ENCODE data around the gene GNG7. TPM values are rescaled to one million over a fixed set of nuclear protein-coding genes. Genes with fewer than 3 reads are reported as not detected.
"Not testable (repeated sequence)": the region's sequence is repeated elsewhere in the genome, so short reads cannot be mapped to it uniquely, and the experiment has no call there.

GNG7 gene
- total RNA-seq, 2 experiments from 2014 or later = 1.2 to 2.2 TPM

GRCh38 chr19:2578901-2579677 lies 123.4 kb downstream of the GNG7 start:
- Mint-ChIP-seq H3K4me3 (peak overlapping the region; percentile 58), H3K36me3 (peaks cover 2% of the 10 kb centered on the region), H3K27ac (peak overlapping the region; percentile 71), H3K27me3 (peaks cover 6% of the 10 kb centered on the region), H3K9me3 (peaks cover 4% of the 10 kb centered on the region), H3K4me1 (peaks cover 4% of the 10 kb centered on the region)
- peak; percentile 70 for ATAC-seq (ENCODE audit: low read depth)
- DNase-seq = peak; percentile 79
- POLR2A ChIA-PET = interaction anchor here (0.9 to 6.0 kb wide), 3 partner anchors 17 to 103 kb away, joined by 4 to 150 read pairs (median 10); partner anchors contain the start of gene GADD45B

DNA sequence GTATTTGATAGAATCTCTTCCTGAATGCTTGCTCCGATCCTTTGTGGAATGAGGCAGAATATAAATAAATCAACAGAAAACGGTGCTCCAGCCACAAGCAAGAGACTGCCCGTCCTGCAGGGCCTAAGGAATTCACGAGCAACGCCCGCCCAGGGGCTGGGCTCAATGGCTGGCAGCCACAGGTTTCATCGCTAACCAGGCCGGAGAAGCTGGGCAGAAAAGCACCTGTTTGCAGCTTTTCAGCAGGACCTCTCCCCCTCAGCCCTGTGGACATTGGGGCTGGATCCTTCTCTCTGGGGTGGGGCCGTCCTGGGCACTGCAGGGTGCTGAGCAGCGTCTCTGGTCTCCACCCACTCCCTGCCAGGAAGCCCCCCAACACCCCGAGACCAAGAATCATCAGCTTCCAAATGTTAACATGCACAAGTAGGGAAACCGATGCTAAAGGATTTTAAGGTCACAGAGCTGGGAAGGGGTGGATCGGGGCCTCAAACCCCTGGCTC lies 124.1 kb downstream of the GNG7 start:
- peaks cover 2% of the 10 kb centered on the region for H3K36me3 Mint-ChIP-seq
- H3K27me3 Mint-ChIP-seq = peaks cover 2% of the 10 kb centered on the region
- POLR2A ChIA-PET = interaction anchor here (6.0 kb wide), 1 partner anchor 102 kb away, joined by 150 read pairs; the partner anchor contains the start of gene GADD45B
- ATAC-seq (ENCODE audit: low read depth) (no peak), DNase-seq (no peak)
- H3K4me3 Mint-ChIP-seq = peak overlapping the region; percentile 44
- no peaks in the 10 kb centered on the region for H3K9me3 Mint-ChIP-seq
- H3K4me1 Mint-ChIP-seq = peaks cover 4% of the 10 kb centered on the region
- peak overlapping the region; percentile 30 for H3K27ac Mint-ChIP-seq

DNA sequence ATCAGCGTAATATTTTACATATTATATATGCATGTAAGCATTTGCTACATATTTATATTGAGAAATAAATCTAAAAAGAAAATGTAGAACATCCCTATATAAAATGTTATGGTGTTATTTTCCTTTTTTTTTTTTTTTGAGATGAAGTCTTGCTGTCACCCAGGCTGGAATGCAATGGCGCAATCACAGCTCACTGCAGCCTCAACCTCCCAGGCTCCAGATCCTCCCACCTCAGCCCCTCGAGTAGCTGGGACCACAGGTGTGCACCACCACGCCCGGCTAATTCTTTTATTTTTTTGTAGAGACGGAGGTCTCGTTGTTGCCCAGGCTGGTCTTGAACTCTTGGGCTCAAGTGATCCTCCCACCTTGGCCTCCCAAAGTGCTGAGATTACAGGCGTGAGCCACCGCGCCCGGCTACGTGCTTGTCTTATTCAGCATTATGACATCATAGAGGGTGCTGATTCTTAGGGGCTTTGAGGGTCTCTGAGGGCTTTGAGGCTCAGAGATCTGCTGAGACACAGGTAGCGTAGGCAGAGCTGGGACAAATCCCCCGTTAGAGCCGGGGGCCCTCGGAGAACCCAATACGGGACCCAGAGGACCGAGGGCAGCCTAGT lies 124.7 kb downstream of the GNG7 start:
- H3K27ac Mint-ChIP-seq = no peak overlapping the region
- H3K4me1 Mint-ChIP-seq = peaks cover 4% of the 10 kb centered on the region
- DNase-seq (no peak), ATAC-seq (ENCODE audit: low read depth) (no peak)
- peaks cover 2% of the 10 kb centered on the region for H3K36me3 Mint-ChIP-seq
- no peak overlapping the region for H3K4me3 Mint-ChIP-seq
- no peaks in the 10 kb centered on the region for H3K9me3 Mint-ChIP-seq
- H3K27me3 Mint-ChIP-seq = peaks cover 2% of the 10 kb centered on the region
- POLR2A ChIA-PET = interaction anchor here (6.0 kb wide), 1 partner anchor 102 kb away, joined by 150 read pairs; the partner anchor contains the start of gene GADD45B

DNA sequence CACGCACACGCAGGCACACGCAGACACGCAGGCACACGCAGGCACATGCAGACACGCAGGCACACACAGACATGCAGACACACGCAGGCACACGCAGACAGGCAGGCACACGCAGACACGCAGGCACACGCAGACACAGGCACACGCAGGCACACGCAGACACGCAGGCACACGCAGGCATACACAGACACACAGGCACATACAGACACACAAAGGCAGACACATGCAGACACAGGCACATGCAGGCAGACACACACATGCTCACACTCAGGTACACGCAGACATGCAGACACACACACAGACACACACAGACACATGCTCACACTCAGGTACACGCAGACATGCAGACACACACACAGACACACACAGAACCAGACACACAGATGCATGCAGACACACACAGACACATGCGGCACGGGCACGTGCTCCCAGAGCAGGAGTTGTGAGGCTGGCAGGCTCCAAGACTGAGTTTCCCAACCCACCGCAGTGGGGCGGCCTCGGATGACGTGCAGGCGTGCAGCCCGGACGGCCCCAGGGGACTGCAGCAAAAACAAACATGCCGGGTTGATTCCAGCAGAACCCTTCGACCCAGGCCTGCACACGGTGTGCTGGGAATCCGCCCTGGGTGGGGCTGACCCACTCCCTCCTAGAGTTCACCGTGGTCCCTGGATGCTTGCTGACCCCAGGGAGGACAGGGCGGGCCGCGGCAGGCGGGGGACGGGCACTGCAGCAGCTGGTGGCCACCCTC lies 126.6 kb downstream of the GNG7 start:
- H3K27ac Mint-ChIP-seq = no peak overlapping the region
- H3K36me3 Mint-ChIP-seq = peaks cover 2% of the 10 kb centered on the region
- POLR2A ChIA-PET = interaction anchor here (1.1 kb wide), 1 partner anchor 14 kb away, joined by 4 read pairs; no protein-coding TSS in a partner anchor
- DNase-seq (no peak), ATAC-seq (ENCODE audit: low read depth) (no peak)
- peaks cover 2% of the 10 kb centered on the region for H3K27me3 Mint-ChIP-seq
- H3K4me3 Mint-ChIP-seq = no peak overlapping the region
- H3K9me3 Mint-ChIP-seq = no peaks in the 10 kb centered on the region
- H3K4me1 Mint-ChIP-seq = peaks cover 6% of the 10 kb centered on the region

GRCh38 chr19:2574971-2575630 lies 127.4 kb downstream of the GNG7 start:
- Mint-ChIP-seq H3K36me3 (peaks cover 4% of the 10 kb centered on the region), H3K27me3 (peaks cover 1% of the 10 kb centered on the region), H3K4me1 (peaks cover 6% of the 10 kb centered on the region), H3K4me3 (no peak overlapping the region), H3K9me3 (peaks cover 3% of the 10 kb centered on the region), H3K27ac (no peak overlapping the region)
- no peak for DNase-seq
- no peak for ATAC-seq (ENCODE audit: low read depth)
- POLR2A ChIA-PET = interaction anchor here (1.1 kb wide), 1 partner anchor 14 kb away, joined by 4 read pairs; no protein-coding TSS in a partner anchor

- Mint-ChIP-seq H3K4me1 (peaks cover 6% of the 10 kb centered on the region), H3K27me3 (no peaks in the 10 kb centered on the region), H3K9me3 (peaks cover 4% of the 10 kb centered on the region), H3K4me3 (no peak overlapping the region), H3K36me3 (peaks cover 6% of the 10 kb centered on the region), H3K27ac (no peak overlapping the region)
- POLR2A ChIA-PET = interaction anchor here (1.1 kb wide), 1 partner anchor 14 kb away, joined by 4 read pairs; no protein-coding TSS in a partner anchor
- DNase-seq (no peak), ATAC-seq (ENCODE audit: low read depth) (no peak)
Observed at GRCh38 chr19:2574478-2574931, 128.0 kb downstream of the GNG7 start.

DNA sequence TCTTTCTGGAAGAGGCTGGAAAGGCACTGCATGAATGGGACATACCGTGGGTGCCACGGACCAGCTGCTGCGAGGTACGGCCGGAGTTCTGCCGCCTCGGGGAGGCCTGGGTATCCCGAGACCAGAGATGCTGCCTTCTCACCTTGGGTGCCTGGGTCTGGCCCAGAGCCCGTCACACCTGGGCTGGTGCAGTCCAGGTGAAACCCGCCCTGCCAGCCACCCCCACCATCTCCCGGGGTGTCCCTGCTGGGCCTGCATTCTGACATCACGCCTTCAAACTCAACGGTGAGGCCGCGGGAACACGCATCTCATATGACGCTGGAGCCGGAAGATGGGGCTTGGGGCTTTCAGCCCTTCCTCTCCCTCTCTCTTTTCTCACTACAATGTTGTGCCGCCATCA lies 128.6 kb downstream of the GNG7 start:
- POLR2A ChIA-PET = no interaction called here
- no peak for DNase-seq
- peaks cover 6% of the 10 kb centered on the region for H3K36me3 Mint-ChIP-seq
- H3K4me1 Mint-ChIP-seq = peaks cover 4% of the 10 kb centered on the region
- H3K27ac Mint-ChIP-seq = no peak overlapping the region
- ATAC-seq (ENCODE audit: low read depth) = no peak
- no peak overlapping the region for H3K4me3 Mint-ChIP-seq
- H3K9me3 Mint-ChIP-seq = peaks cover 4% of the 10 kb centered on the region
- H3K27me3 Mint-ChIP-seq = no peaks in the 10 kb centered on the region

- not testable (repeated sequence) for DNase-seq; ATAC-seq (ENCODE audit: low read depth); H3K36me3 Mint-ChIP-seq; H3K27me3 Mint-ChIP-seq; H3K27ac Mint-ChIP-seq; H3K4me3 Mint-ChIP-seq
- Mint-ChIP-seq H3K9me3 (peaks cover 13% of the 10 kb centered on the region), H3K4me1 (peaks cover 13% of the 10 kb centered on the region)
- POLR2A ChIA-PET = interaction anchor here (1.0 to 1.1 kb wide), 2 partner anchors 19 to 96 kb away, joined by 3 read pairs; partner anchors contain the start of gene GADD45B
Observed at GRCh38 chr19:2572152-2572551, 130.3 kb downstream of the GNG7 start.

DNA sequence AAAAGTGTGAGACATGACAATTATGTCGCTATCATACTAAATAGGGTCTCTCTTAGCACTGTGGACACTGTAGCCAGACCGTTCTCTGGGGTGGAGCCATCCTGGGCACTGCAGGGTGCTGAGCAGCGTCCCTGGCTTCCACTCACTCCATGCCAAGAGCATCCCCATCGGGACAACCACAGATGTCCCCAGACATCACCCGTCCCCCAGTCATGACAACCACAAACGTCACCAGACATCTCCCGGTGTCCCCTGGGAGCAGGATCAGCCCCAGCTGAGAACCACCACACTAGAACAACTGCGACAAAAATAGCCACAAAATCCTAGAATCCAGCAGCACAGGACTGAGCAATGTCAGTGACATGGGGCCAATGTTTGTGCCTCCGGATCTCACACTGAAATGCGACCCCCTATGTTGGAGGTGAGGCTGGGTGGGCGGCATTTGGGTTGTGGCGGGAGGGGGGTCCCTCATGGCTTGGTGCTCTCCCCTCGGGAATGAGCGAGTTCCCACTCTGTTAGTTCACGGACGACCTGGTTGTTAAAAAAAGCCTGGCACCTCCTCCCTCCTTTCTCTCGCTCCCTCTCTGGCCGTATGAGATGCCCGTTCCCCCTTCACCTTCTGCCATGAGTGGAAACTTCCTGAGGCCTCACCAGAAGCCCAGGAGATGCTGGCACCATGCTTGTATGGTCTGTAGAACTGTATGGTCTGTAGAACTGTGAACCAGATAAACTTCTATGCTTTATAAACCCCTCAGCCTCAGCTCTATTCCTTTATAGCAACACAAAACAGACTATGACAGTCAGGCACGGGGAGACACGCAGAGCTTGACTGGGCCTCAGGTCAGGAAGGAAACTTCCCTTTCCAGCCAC lies 132.7 kb downstream of the GNG7 start:
- peak overlapping the region; percentile 12 for H3K27ac Mint-ChIP-seq
- H3K9me3 Mint-ChIP-seq = peaks cover 13% of the 10 kb centered on the region
- DNase-seq = no peak
- no peak for ATAC-seq (ENCODE audit: low read depth)
- POLR2A ChIA-PET = interaction anchor here (0.8 to 1.3 kb wide), 3 partner anchors 73 to 94 kb away, joined by 3 to 4 read pairs (median 3); partner anchors contain the start of gene GADD45B
- H3K4me3 Mint-ChIP-seq = no peak overlapping the region
- peaks cover 6% of the 10 kb centered on the region for H3K36me3 Mint-ChIP-seq
- H3K27me3 Mint-ChIP-seq = no peaks in the 10 kb centered on the region
- peaks cover 14% of the 10 kb centered on the region for H3K4me1 Mint-ChIP-seq

GRCh38 chr19:2567996-2568395 lies 134.5 kb downstream of the GNG7 start:
- no peaks in the 10 kb centered on the region for H3K27me3 Mint-ChIP-seq
- peaks cover 13% of the 10 kb centered on the region for H3K9me3 Mint-ChIP-seq
- POLR2A ChIA-PET = interaction anchor here (1.3 kb wide), 1 partner anchor 91 kb away, joined by 5 read pairs; no protein-coding TSS in a partner anchor
- peak; percentile 15 for ATAC-seq (ENCODE audit: low read depth)
- H3K36me3 Mint-ChIP-seq = peaks cover 4% of the 10 kb centered on the region
- H3K4me1 Mint-ChIP-seq = peaks cover 19% of the 10 kb centered on the region
- H3K27ac Mint-ChIP-seq = peak overlapping the region; percentile 65
- DNase-seq = no peak
- H3K4me3 Mint-ChIP-seq = no peak overlapping the region

- POLR2A ChIA-PET = interaction anchor here (1.3 kb wide), 1 partner anchor 91 kb away, joined by 5 read pairs; no protein-coding TSS in a partner anchor
Observed at GRCh38 chr19:2567580-2567979, 134.9 kb downstream of the GNG7 start.

More at GRCh38 chr19:2567580-2567979, 134.9 kb downstream of the GNG7 start:
- Mint-ChIP-seq H3K4me1 (peaks cover 21% of the 10 kb centered on the region), H3K36me3 (peaks cover 4% of the 10 kb centered on the region), H3K4me3 (no peak overlapping the region), H3K9me3 (peaks cover 13% of the 10 kb centered on the region), H3K27ac (peak overlapping the region; percentile 65), H3K27me3 (no peaks in the 10 kb centered on the region)
- ATAC-seq (ENCODE audit: low read depth) (no peak), DNase-seq (no peak)
